HG03066 (cell line): Measurements from ENCODE around the gene GSG1L.

ENCODE experiments used
- ATAC-seq: cut with Tn5 transposase; IDR thresholded peaks from one replicate; pipeline ENCODE4 v1.9.1; 2021; ENCODE audit warnings: low read depth; ENCODE audit not compliant: unreplicated experiment

Gene GSG1L

GRCh38 chr16:27867122-27868110 lies 196.1 kb downstream of the GSG1L start:
- ATAC-seq = no peak

GRCh38 chr16:27863377-27863776 lies 200.1 kb downstream of the GSG1L start:
- no peak for ATAC-seq

DNA sequence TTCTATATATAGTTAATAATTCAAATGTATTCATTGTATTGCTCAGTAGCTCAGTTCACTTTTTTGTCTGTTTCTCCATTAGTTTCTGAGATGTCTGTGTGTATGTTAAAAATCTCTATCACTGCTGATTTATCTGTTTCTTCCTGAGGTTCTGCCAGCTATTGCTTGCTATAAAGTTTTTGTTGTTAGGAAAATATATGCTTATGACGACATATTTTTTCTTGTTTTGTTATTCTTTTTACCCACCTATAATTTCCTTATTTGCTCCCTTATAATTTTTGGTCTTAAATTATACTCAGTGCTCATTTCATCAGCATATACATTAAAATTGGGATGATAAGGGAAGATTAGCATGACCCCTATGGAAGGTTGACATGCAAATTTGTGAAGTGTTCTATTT lies 200.6 kb downstream of the GSG1L start:
- no peak for ATAC-seq

DNA sequence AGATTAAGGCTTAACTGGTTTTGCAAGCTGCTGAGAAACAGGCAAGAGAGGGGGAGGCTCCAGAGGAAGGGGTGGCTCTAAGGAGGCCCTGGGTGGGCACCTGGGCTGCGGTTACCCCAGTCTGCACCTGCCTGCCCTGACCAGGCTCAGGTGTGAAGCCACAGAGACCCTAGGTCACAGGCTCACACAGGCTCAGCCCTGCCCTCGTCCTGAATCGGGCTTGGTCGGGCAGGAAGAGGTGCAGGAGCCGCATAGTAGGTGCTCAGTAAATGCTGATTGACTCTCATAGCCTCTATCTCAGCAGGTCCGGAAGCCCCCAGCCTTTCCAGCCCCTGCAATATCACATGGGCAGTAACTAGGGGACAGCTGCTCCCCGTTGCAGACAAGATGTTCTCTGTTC lies 203.4 kb downstream of the GSG1L start:
- no peak for ATAC-seq

DNA sequence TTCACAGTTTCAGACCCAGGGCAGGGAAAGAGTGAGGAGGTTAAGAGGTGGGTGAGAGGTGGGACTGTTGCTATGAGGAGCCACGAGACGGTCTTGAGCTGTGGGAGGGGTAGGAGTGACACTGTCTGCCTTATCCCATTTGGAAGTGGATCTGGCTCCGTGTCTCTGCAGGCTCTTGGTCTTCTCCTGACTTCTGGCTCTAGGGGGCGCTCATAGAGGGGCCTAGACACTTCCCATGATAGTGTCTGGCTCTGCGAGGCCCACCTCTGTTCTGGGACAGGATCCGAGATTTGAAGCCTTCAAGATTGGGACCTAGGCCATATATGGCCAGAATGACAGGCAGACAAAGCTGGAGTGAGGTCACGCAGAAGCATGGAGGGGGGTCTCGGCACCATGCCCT lies 204.5 kb downstream of the GSG1L start:
- ATAC-seq = no peak

DNA sequence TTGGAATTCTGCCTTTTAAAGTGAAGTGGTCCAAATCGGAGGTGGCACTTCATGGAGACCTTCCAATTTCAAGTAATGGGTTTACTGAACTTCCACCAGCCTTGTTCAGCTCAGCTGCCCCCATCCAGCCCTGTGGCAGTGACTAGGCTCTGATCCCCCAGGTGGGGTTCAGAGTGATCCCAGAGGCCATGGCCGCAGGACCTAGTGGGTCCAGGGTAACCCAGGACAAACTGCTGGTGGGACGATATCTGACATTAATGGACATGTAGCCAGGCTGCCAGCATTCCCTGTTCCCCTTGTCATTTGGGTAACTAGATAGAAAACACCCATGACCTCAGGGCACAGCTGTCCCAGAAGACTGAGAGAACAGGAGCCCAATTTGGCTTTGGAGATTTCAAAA lies 209.9 kb downstream of the GSG1L start:
- no peak for ATAC-seq

GRCh38 chr16:27853101-27853500 lies 210.4 kb downstream of the GSG1L start:
- ATAC-seq = no peak

GRCh38 chr16:27852681-27853080 lies 210.8 kb downstream of the GSG1L start:
- ATAC-seq = no peak

- no peak for ATAC-seq
Observed at GRCh38 chr16:27852116-27852515, 211.4 kb downstream of the GSG1L start.

DNA sequence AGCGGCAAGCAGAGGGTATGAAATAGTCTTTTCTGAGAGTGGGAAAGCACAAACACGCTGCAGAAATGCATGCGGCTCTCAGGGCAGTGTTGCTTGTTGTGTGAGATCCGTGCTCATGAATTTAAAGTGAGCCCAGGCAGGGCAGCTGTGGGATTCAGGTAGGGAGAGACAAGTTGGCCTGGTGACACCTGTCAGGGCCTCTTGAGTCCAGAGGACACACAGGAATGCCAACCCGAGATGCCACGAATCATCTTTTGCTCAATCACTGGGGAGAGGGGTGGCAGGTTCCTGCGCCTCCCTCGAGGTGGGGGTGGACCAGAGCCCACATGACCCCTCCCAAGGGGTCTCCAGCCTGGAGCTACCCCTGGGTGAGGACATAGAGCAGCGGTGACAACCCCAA lies 211.9 kb downstream of the GSG1L start:
- no peak for ATAC-seq

DNA sequence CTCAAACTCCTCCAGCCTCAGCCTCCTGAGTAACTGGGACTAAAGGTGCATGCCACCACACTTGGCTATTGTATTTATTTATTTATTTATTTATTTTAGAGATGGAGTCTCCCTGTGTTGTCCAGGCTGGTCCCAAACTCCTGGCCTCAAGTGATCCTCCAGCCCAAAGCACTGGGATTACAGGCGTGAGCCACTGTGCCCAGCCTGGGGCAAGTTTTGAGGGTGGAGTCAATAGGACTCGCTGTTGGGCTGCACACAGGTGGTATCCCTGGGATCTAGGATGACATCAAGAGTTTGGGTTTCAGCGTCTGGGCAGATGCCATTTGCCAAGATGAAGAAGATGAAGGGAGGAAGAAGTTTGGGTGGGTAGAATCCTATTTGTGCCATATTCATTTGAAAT lies 213.9 kb downstream of the GSG1L start:
- no peak for ATAC-seq

GRCh38 chr16:27847030-27847550 lies 216.4 kb downstream of the GSG1L start:
- ATAC-seq = no peak

DNA sequence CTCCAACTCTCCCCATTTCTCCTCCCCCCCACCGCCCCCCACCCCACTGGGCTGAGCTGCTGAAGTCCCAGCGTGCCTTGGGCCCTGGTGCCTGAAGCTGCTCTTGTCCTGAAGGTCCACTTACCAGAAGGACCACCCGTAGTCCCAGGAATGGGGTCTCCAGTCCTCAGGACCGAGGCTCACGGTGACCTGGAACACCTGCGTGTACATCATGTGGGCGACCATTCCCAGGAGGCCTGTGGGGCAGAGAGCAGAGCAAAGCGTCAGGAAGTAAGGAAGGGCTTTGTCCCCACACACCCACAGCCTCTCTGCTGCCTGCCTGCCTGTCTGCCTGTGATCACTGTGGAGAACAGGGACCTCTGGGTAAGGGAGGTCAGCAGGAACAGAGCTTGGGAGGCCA lies 218.7 kb downstream of the GSG1L start:
- no peak for ATAC-seq

GRCh38 chr16:27843800-27844199 lies 219.7 kb downstream of the GSG1L start:
- no peak for ATAC-seq

- no peak for ATAC-seq
Observed at GRCh38 chr16:27841911-27842310, 221.6 kb downstream of the GSG1L start.

DNA sequence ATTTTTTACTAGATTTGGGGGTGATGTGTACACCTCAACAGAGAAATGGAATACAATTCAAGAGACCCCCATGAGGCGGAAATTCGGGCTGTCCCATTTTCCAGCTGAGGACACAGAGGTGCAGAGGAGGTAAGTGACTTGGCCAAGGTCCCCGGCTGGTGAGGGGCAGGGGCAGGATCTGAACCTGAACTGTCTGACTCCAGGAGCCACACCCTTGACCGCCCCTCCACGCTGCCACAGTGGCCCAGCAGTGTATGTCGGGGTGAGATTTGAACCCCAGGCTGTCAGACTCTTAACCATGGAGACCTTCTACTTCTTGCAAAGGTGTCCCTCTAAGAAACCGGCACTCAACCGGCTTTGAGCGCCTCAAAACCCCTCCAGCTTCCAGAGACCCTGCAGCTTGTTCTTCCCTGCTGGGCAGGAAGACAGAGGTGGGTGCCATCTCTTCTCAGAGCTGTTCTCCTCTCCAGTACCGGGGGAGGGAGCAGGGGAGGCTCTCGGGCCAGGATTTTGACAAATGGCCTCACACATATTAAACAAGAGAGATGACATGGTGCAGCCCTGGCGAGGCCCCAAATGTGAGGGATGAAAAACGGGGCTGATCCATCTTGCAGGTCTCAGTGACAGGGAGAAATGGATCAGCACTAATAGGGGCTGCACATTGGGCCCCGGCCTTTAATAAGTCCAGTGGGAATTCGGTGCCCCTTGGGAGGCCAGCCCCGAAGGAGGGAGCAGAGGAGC lies 222.3 kb downstream of the GSG1L start:
- ATAC-seq = no peak

DNA sequence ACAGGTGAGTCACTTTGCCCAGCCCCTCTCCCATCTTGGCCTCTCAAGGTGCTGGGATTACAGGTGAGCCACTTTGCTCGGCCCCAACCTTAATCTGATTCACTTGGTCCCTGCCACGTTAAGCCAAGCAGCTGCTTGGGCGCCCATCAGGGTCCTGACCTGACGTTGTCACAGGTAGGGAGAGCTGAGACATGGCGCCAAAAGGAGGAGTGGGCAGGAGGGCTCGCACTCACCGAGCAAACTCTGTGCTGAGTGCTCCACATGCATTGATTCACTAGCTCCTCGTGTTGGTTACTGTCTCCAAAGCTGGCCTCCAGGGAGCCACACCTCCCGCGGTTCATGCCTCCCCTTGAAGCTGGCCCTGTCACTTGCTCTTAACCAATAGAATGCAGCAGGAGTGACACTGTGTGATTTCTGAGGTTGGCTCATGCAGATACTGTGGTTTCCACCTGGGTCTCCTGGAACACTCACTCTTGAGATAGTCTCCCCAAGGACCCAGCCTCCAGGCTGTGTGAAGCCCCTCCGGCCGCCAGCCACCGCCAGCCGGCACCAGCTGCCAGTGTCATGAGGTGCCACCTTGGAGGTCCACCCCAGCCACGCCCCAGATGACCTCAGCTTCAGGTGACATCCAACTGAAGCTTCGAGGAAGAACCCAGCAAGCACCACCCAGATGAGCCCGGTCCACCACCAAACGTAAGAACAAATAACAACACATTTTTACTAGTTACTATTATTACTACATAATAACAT lies 223.0 kb downstream of the GSG1L start:
- no peak for ATAC-seq

DNA sequence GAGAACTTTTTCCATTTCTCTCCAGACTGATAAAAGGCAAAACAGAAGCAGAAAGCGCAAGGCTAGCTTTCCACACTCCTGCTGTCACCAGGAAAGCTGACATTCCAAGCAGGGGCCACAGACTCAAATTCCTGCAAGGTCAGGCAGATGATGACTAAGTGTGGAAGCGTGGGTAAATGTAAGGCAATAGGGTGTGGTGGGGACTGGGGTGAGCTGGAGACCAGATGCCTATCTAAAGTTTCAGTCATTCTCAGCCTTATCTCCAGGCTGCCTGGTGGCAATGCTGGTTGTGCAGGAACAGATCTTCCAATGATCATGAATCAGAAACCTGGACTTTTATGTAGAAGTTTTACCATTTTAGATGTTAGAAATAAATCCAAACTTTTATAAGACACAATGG lies 224.1 kb downstream of the GSG1L start:
- no peak for ATAC-seq

DNA sequence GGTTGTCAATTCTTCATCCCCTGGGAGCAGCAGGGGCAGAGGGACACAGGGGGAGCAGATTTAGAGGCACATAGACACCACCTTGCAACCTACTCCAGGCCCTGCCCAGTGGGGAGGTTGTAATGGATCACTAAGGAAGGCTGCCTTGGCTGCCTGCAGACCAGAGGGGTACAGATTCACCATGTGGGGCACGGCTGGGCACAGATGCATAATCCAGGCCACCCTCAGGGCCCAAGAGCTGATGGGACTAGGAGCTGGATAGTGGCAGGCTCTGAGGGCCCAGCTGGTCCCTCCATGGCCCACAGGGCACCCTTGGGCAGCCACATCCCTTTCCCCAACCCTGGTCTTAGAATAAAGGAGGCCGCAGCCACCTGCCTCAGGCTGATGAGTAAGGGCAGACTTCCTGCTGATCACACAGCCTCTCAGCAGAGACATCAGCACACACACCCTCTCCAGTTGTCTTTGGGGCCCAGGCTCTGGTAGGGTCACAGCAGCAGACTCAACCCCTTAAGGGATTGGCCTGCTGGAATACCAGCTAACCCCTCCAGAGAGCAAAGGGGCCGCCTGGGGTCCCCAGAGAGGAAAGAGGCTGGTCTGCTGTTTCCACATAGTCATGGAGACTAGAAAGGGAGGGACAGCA lies 224.9 kb downstream of the GSG1L start:
- ATAC-seq = no peak

DNA sequence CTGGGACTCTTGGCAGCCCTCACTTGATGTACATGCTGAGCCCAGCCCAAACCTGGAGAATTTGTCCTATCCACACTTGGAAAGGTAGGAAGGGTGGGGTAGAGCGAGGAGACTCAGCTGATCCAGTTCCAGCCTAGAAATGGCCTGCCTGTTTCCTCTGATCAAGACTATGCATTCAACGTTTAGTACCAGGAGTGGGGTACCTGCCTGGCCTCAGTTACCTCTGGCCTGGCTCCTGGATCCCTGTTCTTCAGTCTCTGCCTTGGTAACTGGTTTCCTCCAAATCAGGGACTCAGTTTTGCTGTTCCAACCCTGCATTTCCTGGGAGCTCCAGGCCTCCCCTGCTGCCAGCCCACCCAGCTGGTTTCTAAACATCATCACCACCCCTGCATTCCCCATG lies 233.5 kb downstream of the GSG1L start:
- no peak for ATAC-seq
